HG02623 (cell line): Measurements from ENCODE around the gene APELA.
A peak's percentile ranks its signal among the peaks of the same experiment; 100 is the strongest.
"Not testable (repeated sequence)": the region's sequence is repeated elsewhere in the genome, so short reads cannot be mapped to it uniquely, and the experiment has no call there.

ENCODE experiments used
- ATAC-seq: cut with Tn5 transposase; IDR thresholded peaks from one replicate; pipeline ENCODE4 v1.9.1; 2021; ENCODE audit warnings: moderate library complexity; ENCODE audit not compliant: unreplicated experiment

APELA gene

GRCh38 chr4:164924670-164925238, 47.8 kb downstream of the APELA start:
- no peak for ATAC-seq

DNA sequence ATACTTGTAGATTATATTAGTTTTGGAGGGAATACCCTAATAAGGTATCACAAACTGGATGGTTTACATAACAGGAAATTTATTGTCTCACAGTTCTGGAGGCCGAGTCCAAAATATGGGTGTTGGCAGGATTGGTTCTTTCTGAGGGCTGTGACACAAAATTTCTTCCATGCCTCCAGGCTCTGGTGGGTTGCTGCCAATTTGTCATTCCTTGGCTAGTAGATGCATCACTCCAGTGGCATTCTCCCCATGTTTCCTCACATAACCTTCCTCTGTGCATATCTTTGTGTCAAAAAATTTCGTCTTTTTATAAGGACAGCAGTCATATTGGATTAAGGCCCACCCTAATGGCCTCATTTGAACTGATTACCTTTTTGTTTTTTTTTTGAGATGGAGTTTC, 49.3 kb downstream of the APELA start:
- no peak for ATAC-seq

GRCh38 chr4:164927101-164927500, 50.1 kb downstream of the APELA start:
- not testable (repeated sequence) for ATAC-seq

DNA sequence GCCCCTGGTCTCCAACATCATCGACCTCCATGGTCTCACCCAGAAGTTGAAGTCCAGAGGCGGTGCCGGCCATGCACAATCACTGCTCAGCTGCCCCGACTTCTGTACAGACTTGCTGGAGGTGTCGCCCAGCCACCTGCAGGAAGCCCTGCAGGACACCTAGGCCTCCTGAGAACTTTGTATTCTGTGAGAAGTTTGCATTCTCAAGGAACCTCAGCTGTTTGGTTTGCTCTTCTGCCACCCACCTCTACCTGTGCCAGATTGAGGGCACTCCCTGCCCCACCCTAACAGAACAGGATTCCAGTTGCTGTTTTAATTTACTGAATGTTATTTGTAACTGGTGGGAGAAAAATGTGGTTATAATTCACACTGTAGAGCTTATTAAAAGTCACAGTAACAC, 53.7 kb downstream of the APELA start:
- ATAC-seq, result no peak

- no peak for ATAC-seq
Observed at GRCh38 chr4:164931551-164932324, 54.8 kb downstream of the APELA start.

GRCh38 chr4:164933244-164933643, 56.3 kb downstream of the APELA start:
- no peak for ATAC-seq

- peak; percentile 49 for ATAC-seq
Observed at GRCh38 chr4:164935363-164935762, 58.4 kb downstream of the APELA start.

DNA sequence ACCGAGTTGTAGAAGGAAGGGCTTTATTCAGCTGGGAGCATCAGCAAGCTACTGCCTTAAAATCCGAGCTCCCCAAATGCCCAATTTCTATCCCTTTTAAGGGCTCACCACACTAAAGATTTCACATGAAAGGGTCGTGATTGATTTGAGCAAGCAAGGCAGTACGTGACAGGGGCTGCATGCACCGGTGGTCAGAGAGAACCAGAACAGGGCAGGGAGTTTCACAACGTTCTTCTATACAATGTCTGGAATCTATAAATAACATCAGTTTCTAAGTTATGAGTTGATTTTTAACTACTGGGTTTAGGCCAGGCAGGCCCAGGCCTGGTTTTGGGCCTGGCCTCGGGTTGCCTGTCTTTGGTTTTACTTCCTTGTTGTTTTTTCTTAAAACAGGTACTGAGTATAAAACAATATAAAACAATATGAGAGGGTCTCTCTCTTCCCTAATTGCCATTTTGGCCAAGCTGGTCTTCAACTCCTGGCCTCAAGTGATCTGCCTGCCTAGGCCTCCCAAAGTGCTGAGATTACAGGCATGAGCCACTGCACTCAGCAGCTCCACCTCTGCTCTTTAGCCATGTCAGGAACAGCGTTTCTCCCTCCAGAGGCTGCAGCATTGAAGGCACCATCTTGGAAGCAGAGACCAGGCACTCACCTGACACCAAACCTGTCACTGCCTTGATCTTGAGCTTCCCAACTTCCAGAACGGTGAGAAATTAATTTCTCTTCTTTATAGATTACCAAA, 59.1 kb downstream of the APELA start:
- ATAC-seq, result peak; percentile 44

DNA sequence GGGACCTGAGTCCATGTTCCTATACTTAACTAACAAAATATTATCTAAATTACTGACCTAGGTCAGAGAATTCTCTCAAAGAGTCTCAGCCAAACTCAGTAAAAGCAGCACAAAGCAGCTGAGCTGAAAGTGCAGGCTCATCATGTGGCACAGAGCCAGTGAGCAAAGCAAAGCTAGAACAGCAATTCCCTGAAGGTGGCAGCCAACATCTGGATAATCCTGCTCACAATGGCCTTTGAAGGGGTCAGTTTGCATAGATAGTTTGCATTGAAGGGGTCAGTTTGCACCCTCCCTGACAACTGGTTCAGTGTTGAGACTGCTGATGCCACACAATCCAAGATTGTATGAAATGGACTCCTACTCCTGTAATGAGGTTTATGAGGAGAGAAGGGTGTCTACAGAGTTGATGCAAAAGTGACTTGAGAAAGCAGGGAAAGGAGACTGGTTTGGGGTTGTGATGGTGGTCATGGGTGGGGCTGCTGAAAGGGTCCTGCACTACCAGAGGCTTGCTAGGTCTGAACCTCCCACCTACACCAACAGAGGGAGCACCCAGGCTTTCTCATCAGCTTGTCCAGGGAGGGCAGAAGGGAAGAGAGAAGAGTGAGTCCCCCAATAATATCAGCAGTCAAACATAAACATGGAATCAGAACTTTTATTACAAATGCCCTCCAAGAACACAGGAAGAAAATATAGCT, 60.7 kb downstream of the APELA start:
- peak; percentile 49 for ATAC-seq

GRCh38 chr4:164943192-164943591, 66.2 kb downstream of the APELA start:
- no peak for ATAC-seq

GRCh38 chr4:164945146-164945545, 68.2 kb downstream of the APELA start:
- ATAC-seq, result no peak

- no peak for ATAC-seq
Observed at GRCh38 chr4:164946810-164947209, 69.8 kb downstream of the APELA start.
